Fibroblast of lung (primary cell): ENCODE data around the gene NUP160. TPM values are rescaled to one million over a fixed set of nuclear protein-coding genes. Genes with fewer than 3 reads are reported as not detected.
"Not testable (repeated sequence)": the region's sequence is repeated elsewhere in the genome, so short reads cannot be mapped to it uniquely, and the experiment has no call there.

Experiments used
- DNase-seq, 2 donors: peaks; one replicate each; pipeline versions ENCODE4 v3.0.0 to v3.0.0-alpha.2; 2010; ENCODE audit warnings: low read depth in 2 of 2
- H2AFZ ChIP-seq: 2 replicates; pipeline ENCODE4 v1.5.1; 2012; ENCODE audit warnings: low read length, control low read depth, inconsistent platforms
- H3K27ac ChIP-seq: 2 replicates; pipeline ENCODE4 v1.5.1; 2011; ENCODE audit warnings: low read length, control low read depth; ENCODE audit not compliant: insufficient read depth
- H3K27me3 ChIP-seq: 2 replicates; pipeline ENCODE4 v1.5.1; 2011; ENCODE audit warnings: mild to moderate bottlenecking, low read length; ENCODE audit not compliant: control insufficient read depth, insufficient read depth
- H3K36me3 ChIP-seq: 2 replicates; pipeline ENCODE4 v1.5.1; 2011; ENCODE audit warnings: low read length; ENCODE audit not compliant: control insufficient read depth, insufficient read depth
- H3K4me1 ChIP-seq: 2 replicates; pipeline ENCODE4 v1.5.1; 2011; ENCODE audit warnings: low read length; ENCODE audit not compliant: control insufficient read depth, insufficient read depth; ENCODE audit errors: extremely low read depth
- H3K4me2 ChIP-seq: 2 replicates; pipeline ENCODE4 v1.5.1; 2011; ENCODE audit warnings: low read length, control low read depth; ENCODE audit not compliant: insufficient read depth; ENCODE audit errors: extremely low read depth
- H3K4me3 ChIP-seq, 4 experiments: fragments of 200-600 bp in 1 of 4; sonication (generic) in 1 of 4; replicated peaks in 1 of 4; 2 replicates each; pipeline ENCODE4 v1.5.1; 2011 to 2016; ENCODE audit warnings: low read length in 4 of 4, low read depth in 3 of 4, mild to moderate bottlenecking in 3 of 4, control low read depth in 2 of 4, inconsistent platforms in 1 of 4, mixed read lengths in 1 of 4; ENCODE audit not compliant: insufficient read depth in 1 of 4; ENCODE audit errors: control extremely low read depth in 1 of 4
- H3K79me2 ChIP-seq: 2 replicates; pipeline ENCODE4 v1.5.1; 2012; ENCODE audit warnings: mild to moderate bottlenecking, low read length, inconsistent platforms; ENCODE audit not compliant: control insufficient read depth, insufficient read depth
- H3K9ac ChIP-seq: 2 replicates; pipeline ENCODE4 v1.5.1; 2011; ENCODE audit warnings: mild to moderate bottlenecking, low read length, control low read depth; ENCODE audit not compliant: insufficient read depth
- H3K9me3 ChIP-seq: 2 replicates; pipeline ENCODE4 v1.5.1; 2012; ENCODE audit warnings: low read depth, low read length; ENCODE audit not compliant: control insufficient read depth, insufficient read depth
- H4K20me1 ChIP-seq: 2 replicates; pipeline ENCODE4 v1.5.1; 2011; ENCODE audit warnings: low read length; ENCODE audit not compliant: control insufficient read depth, insufficient read depth; ENCODE audit errors: extremely low read depth
- CTCF ChIP-seq, 2 donors: IDR thresholded peaks in 1 of 2; conservative IDR thresholded peaks in 1 of 2; 1 replicate in 1 of 2; 2 replicates in 1 of 2; pipeline ENCODE4 v1.5.1; 2011 to 2012; ENCODE audit warnings: low read length in 2 of 2, control low read depth in 1 of 2, inconsistent platforms in 1 of 2, low read depth in 1 of 2, mild to moderate bottlenecking in 1 of 2
- EZH2 ChIP-seq: IDR thresholded peaks from 2 replicates; pipeline ENCODE4 v1.5.1; 2012; ENCODE audit warnings: low read length, control low read depth, mild to moderate bottlenecking; ENCODE audit errors: missing control alignments
- polyA plus RNA-seq, 2 donors: library from polyadenylated mRNA; depleted of rRNA in 1 of 2; stranded (reverse) in 1 of 2; unstranded in 1 of 2; fragments of >200 nt; gene quantifications; 2 replicates each; pipeline ENCODE4 v1.2.1, GENCODE V29; 2011 to 2012; ENCODE audit warnings: missing spikeins in 1 of 2
- total RNA-seq: library from RNA; depleted of rRNA; stranded (reverse); fragments of >200 nt; gene quantifications from 2 replicates; pipeline ENCODE4 v1.2.1, GENCODE V29; 2014

Gene NUP160
- total and polyA plus RNA-seq, 2 donors (not counting 1 experiment from before 2014, with no cell fraction given): 25.8 to 25.9 TPM

GRCh38 chr11:47766509-47767227 lies 81.5 kb downstream of the NUP160 start:
- no peaks in the 10 kb centered on the region for H4K20me1 ChIP-seq
- TF ChIP-seq CTCF (conservative IDR thresholded peaks at IDR 0.05 in 1 of 2, IDR thresholded peaks at IDR 0.05 in 1 of 2; ENCODE audit: low read depth in 1 of 2, low read length in 2 of 2) (no peak), EZH2 (no peak)
- H2AFZ ChIP-seq: no peak overlapping the region
- peak overlapping the region; percentile 86 for H3K4me2 ChIP-seq
- no peaks in the 10 kb centered on the region for H3K27me3 ChIP-seq
- peak overlapping the region; percentile 94 to 100 (median 98) for H3K4me3 ChIP-seq
- peak overlapping the region; percentile 99 for H3K27ac ChIP-seq
- H3K9me3 ChIP-seq: no peaks in the 10 kb centered on the region
- H3K79me2 ChIP-seq: peaks cover 50% of the 10 kb centered on the region
- DNase-seq: peak; percentile 70 to 76
- peak overlapping the region; percentile 99 for H3K9ac ChIP-seq
- peaks cover 9% of the 10 kb centered on the region for H3K36me3 ChIP-seq
- H3K4me1 ChIP-seq: peaks cover 3% of the 10 kb centered on the region

- no peaks in the 10 kb centered on the region for H4K20me1 ChIP-seq
- H3K4me1 ChIP-seq: peaks cover 3% of the 10 kb centered on the region
- H3K36me3 ChIP-seq: peaks cover 11% of the 10 kb centered on the region
- TF ChIP-seq CTCF (conservative IDR thresholded peaks at IDR 0.05 in 1 of 2, IDR thresholded peaks at IDR 0.05 in 1 of 2; ENCODE audit: low read depth in 1 of 2, low read length in 2 of 2) (no peak), EZH2 (no peak)
- DNase-seq: peak in 1 of 2 donors; percentile 51
- no peak overlapping the region for H3K9ac ChIP-seq
- H3K4me2 ChIP-seq: peak overlapping the region; percentile 58
- peaks cover 59% of the 10 kb centered on the region for H3K79me2 ChIP-seq
- no peaks in the 10 kb centered on the region for H3K9me3 ChIP-seq
- H3K4me3 ChIP-seq: peak overlapping the region; percentile 94 to 100 (median 98)
- no peak overlapping the region for H3K27ac ChIP-seq
- H3K27me3 ChIP-seq: no peaks in the 10 kb centered on the region
- no peak overlapping the region for H2AFZ ChIP-seq
Measured at GRCh38 chr11:47765086-47765485, 83.1 kb downstream of the NUP160 start.

- not testable (repeated sequence) for H3K9me3 ChIP-seq, H3K9ac ChIP-seq, H3K4me3 ChIP-seq, H2AFZ ChIP-seq, DNase-seq, H3K27ac ChIP-seq, H3K27me3 ChIP-seq, H4K20me1 ChIP-seq, H3K4me1 ChIP-seq, H3K4me2 ChIP-seq
- Histone ChIP-seq H3K36me3 (peaks cover 15% of the 10 kb centered on the region), H3K79me2 (peaks cover 46% of the 10 kb centered on the region)
Measured at GRCh38 chr11:47759291-47759690, 88.9 kb downstream of the NUP160 start.
